Measurements from ENCODE around the gene PPP2R2D.

PPP2R2D gene

GRCh38 chr10:131900350-131901152 is at the start of gene PPP2R2D:
Gene PPP2R2D (plus strand): TSS chr10:131901008. CDS start chr10:131901149, 141 bp downstream.
- DNase-seq (ENCODE audit: extremely low spot score, insufficient read length, low read depth) = peak; percentile 97
- no peak for FAIRE-seq

GRCh38 chr10:131851346-131851745 is 49.5 kb upstream of the PPP2R2D start:
- DNase-seq (ENCODE audit: extremely low spot score, insufficient read length, low read depth) = no peak
- FAIRE-seq = no peak

- no peak for FAIRE-seq
- no peak for DNase-seq (ENCODE audit: extremely low spot score, insufficient read length, low read depth)
Observed at GRCh38 chr10:131852176-131852822, 48.5 kb upstream of the PPP2R2D start.

- FAIRE-seq (no peak), DNase-seq (ENCODE audit: extremely low spot score, insufficient read length, low read depth) (no peak)
Observed at GRCh38 chr10:131852823-131853609, 47.8 kb upstream of the PPP2R2D start.

- FAIRE-seq (no peak), DNase-seq (ENCODE audit: extremely low spot score, insufficient read length, low read depth) (no peak)
Observed at GRCh38 chr10:131853610-131853964, 47.2 kb upstream of the PPP2R2D start.

- FAIRE-seq (no peak), DNase-seq (ENCODE audit: extremely low spot score, insufficient read length, low read depth) (no peak)
Observed at GRCh38 chr10:131854579-131855335, 46.1 kb upstream of the PPP2R2D start.

GRCh38 chr10:131855461-131856401 is 45.1 kb upstream of the PPP2R2D start:
- DNase-seq (ENCODE audit: extremely low spot score, insufficient read length, low read depth) (no peak), FAIRE-seq (no peak)

GRCh38 chr10:131856441-131857094 is 44.2 kb upstream of the PPP2R2D start:
- FAIRE-seq = no peak
- no peak for DNase-seq (ENCODE audit: extremely low spot score, insufficient read length, low read depth)

GRCh38 chr10:131857156-131858117 is 43.4 kb upstream of the PPP2R2D start:
- FAIRE-seq (no peak), DNase-seq (ENCODE audit: extremely low spot score, insufficient read length, low read depth) (no peak)

- FAIRE-seq = no peak
- no peak for DNase-seq (ENCODE audit: extremely low spot score, insufficient read length, low read depth)
Observed at GRCh38 chr10:131858118-131858515, 42.7 kb upstream of the PPP2R2D start.

GRCh38 chr10:131858583-131859340 is 42.0 kb upstream of the PPP2R2D start:
- FAIRE-seq (no peak), DNase-seq (ENCODE audit: extremely low spot score, insufficient read length, low read depth) (no peak)

- no peak for DNase-seq (ENCODE audit: extremely low spot score, insufficient read length, low read depth)
- no peak for FAIRE-seq
Observed at GRCh38 chr10:131859341-131860020, 41.3 kb upstream of the PPP2R2D start.

- FAIRE-seq (no peak), DNase-seq (ENCODE audit: extremely low spot score, insufficient read length, low read depth) (no peak)
Observed at GRCh38 chr10:131860311-131860710, 40.5 kb upstream of the PPP2R2D start.

GRCh38 chr10:131860806-131861440 is 39.9 kb upstream of the PPP2R2D start:
- no peak for FAIRE-seq
- DNase-seq (ENCODE audit: extremely low spot score, insufficient read length, low read depth) = no peak

GRCh38 chr10:131862548-131862947 is 38.3 kb upstream of the PPP2R2D start:
- DNase-seq (ENCODE audit: extremely low spot score, insufficient read length, low read depth) (no peak), FAIRE-seq (no peak)
